HG02970 (cell line): ENCODE results near the gene PARVB.

Experiments
- ATAC-seq: cut with Tn5 transposase; IDR thresholded peaks from one replicate; pipeline ENCODE4 v1.9.1; 2021; ENCODE audit warnings: mild to moderate bottlenecking, moderate library complexity, moderate number of reproducible peaks; ENCODE audit not compliant: unreplicated experiment, low FRiP score

PARVB gene

DNA sequence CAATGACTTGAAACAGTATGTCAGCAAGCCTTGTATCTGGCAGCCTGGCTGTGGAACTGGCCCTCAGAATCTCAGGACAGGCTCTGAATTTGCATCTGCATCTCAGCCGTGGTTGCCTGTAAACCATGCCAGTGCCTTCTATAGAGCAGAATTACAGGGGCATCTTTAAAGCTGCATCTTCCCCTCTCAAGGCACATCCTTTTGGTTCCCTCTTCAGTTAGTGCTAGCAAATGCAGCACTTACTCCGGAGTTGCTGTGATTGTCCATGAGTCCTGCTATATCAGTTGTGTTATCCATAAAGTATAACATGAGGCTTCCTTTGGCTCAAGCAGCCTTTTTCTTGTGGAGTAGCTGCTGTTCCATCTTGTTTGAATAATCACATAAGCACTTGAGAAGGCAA lies 102.7 kb downstream of the PARVB start:
- no peak for ATAC-seq

GRCh38 chr22:44127356-44127755 lies 103.3 kb downstream of the PARVB start:
- ATAC-seq, result no peak

DNA sequence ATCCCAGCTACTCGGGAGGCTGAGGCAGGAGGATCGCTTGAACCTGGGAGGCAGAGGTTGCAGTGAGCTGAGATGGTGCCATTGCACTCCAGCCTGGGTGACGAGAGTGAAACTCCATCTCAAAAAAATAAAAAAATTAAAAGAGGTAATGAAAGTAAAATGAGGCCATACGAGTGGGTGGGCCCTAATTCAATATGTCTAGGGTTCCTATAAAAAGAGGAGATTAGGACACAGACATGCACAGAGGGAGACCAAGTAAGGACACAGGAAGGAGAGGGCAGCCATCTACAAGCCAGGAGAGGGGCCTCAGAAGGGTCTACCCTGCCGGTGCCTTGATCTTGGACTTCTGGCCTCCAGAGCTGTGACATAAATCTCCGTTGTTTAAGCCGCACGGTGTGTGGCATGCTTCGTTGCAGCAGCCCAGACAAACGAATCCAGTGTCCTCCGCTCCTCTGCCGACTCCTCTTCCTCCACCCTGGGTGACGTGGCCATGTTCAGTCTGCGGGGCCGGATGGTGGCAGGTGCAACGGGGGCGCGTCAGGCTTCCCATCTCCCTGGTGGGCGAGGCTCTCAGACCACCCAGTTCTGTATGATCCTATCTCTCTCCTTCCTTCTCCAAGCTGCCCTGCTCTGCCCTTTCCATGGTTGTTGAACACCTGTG lies 105.0 kb downstream of the PARVB start:
- ATAC-seq, result no peak

DNA sequence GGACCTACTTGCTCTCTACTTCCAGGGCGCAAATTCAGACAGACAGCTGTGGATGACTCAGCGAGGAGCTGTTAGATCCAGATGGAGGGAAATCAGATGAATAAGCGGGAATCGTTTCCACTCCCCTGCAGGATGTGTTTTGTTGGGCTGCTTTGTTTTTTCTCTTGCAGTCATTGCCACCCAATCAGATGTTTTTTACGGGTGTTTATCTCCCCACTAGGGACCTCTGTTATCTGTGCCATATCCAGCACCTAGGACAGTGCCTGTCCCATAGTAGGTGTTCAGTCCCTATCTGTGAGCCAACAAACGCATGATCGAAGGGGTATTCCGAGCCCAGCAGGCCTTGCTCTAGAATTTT lies 105.5 kb downstream of the PARVB start:
- ATAC-seq, result no peak

GRCh38 chr22:44130076-44130711 lies 106.1 kb downstream of the PARVB start:
- no peak for ATAC-seq

- no peak for ATAC-seq
Measured at GRCh38 chr22:44131412-44131811, 107.3 kb downstream of the PARVB start.

DNA sequence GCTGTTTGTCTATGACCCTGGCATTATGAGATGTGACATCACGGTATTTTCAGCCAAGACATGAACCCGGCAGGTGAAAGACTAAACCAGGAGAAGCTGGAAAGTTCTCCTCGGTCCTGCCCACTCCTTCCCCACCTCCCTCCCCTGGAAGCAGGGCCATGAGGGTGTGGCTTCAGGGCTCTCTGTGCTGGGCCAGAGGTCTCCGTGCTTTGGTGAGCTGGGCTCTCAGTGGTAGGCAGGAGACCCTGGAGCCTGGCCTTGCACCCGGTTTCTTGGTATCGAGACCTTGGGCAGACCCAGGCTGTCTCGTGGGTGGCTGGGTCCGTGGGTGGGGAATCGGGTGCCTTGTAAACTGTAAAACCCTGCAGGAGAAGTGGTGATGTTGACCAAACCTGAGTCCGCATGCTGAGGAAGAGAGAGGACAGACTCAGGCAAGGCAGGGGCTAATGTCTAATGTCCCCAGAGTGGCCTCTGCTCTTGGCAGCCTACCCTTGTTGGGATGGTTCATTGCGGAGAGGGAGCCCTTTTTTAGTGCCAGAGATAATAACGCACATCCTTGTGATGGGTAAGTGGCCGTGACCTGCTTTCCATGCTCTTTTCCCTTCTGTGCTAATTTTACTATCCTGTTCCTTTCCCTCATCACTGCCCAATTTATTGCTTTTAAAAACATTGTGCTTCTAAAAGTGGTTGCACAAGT lies 108.0 kb downstream of the PARVB start:
- no peak for ATAC-seq

DNA sequence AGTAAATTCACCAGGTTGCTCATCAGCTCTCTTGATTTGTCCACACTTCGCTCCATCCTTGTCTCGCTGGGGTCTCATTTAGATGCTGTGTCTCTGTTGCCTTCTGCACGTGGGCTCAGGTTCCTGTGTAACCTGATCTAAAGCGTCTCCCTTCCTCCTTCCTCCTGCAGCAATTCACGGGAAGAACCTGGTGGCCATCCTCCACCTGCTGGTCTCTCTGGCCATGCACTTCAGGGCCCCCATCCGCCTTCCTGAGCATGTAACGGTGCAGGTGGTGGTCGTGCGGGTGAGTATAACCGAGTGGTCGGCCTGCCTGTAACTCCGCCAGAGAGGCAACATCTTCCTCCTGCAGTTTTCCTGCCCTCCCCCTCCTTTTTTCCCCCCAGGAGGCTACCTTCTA lies 108.6 kb downstream of the PARVB start:
- ATAC-seq, result no peak

GRCh38 chr22:44133161-44133560 lies 109.1 kb downstream of the PARVB start:
- no peak for ATAC-seq

DNA sequence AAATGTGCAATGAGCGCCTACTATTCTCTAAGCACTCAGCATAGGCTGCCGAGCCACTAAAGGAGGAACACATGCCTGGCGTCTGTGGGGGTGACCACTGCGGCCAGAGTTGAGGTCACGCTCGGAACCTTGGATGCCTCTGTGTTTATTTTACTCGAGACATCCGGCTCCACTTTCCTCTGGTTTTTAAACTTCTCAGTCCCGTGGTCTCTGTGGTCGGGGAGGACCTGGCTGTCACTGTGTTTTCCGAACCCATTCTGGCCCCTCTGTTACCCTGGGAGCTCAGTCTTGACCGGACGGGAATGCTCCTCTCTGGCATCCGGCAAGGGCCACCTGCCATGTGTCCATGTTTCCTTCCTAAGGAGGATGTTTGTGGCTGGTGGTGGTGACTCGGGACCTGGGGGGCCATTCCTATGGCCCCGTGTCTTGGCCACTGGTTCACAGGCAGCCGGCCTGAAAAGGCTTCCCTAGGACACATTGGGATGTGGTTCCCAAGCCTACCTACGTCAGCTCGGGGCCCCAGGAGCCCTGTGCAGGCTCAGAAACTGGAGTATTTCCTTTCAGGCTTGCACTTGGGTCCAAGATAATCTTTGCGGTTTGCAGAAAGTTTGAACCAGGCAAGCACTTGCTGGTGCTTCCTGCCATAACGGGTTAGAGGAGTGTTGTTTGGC lies 109.9 kb downstream of the PARVB start:
- no peak for ATAC-seq

- ATAC-seq, result no peak
Measured at GRCh38 chr22:44136112-44136511, 112.0 kb downstream of the PARVB start.

DNA sequence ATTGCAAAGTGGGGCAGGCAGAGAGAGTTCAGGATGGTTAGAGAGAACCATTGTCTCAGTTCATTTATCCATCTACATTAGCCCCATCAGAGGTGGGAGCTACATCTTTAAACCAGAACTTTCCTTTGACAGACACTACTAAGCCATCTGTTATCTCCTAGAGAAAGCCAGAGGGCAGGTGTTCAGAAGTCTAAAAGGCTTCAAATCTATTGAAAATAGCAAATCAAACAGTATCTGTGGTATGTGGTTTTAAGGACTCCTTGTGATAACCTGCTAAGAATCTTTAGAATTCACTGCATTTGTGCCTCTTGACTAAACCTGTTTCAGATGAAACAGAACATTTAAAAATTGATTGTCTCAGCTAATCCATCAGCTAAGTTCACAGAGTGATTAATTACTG lies 112.7 kb downstream of the PARVB start:
- ATAC-seq, result no peak

DNA sequence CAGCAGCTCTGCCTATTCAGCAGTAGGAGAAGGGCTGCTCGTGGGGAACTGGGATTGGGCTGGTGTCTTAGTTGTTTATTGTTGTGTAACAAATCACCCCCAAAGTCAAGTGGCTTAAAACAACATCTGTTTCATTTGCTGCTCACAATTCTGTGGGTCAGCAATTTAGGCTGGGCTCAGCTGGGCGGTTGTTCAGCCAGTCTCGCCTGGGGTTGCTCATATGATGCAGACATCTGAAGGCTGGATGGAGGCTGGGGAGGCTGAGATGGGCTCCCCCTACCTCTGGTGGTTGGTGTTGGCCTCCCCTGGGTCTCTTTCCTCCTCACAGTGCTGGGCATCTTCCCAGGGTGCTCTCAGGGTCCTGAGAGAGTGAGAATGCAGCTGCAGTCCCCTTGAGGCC lies 113.3 kb downstream of the PARVB start:
- ATAC-seq, result no peak

DNA sequence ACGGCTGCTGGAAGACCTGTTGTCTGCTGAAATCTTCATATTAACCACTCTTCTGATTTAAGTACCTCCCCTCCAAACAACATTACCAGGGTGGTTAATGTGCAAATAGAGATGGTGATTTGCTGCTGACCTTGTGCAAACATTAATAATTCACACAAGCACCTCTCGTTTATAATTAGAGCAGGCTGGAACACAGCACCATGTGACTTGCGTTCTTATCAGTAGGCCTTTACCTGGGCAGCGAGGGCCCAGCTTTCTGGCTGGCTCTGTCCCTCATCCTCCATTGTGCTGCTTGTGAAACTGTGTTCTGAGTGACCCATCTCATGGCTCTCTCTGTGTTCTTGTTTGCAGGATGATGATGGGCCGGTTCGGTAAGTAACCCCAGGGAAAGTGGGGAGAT lies 115.7 kb downstream of the PARVB start:
- no peak for ATAC-seq

DNA sequence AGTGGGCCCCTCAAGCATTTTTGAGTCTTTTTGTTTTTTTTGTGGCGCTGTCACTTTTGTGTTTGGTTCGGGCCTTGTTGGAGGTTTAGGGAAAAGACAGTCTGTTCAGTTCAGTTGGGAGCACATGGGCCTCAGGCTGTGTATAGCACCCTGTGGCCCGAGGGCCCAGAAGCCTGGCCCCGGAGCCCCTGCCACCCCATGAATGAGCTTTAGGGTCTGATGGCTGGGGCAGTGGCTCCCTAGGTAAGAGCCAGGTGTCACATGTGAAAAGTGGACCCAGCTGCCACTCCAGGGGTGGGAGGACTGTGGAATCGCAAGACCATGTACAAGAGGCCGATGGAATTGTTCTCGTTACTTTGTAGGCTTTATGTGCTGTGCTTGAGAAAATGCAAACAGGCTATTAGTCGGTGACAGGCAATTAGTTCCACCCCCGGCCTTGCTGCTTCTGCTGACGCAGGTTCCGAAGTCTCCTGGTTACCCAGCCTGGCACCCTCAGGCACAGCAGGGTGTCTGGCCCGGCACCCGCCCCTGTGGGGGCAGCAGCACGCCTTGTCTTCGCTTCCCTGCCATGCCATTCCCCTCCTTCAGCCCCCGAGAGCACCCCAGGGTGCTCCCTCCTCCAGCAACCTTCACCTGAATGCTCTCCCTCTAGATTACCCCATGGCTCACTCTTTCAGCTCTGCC lies 118.5 kb downstream of the PARVB start:
- ATAC-seq, result no peak

- no peak for ATAC-seq
Measured at GRCh38 chr22:44143105-44143474, 119.0 kb downstream of the PARVB start.

DNA sequence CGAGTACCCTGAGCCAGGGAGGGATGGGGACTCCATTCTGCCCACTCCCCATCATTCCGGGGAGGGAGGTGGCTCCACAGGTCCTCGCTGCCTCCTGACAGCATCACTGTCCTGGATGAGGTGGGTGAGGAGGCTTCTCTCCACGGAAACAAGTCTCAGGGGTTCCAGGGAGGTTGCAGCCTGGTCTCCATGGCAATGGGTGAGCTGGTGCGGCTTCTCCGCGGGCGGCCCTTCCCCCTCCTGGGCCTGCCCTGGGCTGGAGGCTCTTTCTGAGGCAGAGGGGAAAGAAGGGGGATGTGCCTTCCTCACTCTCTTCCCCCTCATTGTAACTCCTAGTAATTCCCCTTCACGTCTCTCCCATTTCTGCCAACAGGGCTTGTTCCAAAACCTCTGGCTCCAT lies 119.5 kb downstream of the PARVB start:
- no peak for ATAC-seq

GRCh38 chr22:44144046-44144569 lies 120.0 kb downstream of the PARVB start:
- no peak for ATAC-seq

DNA sequence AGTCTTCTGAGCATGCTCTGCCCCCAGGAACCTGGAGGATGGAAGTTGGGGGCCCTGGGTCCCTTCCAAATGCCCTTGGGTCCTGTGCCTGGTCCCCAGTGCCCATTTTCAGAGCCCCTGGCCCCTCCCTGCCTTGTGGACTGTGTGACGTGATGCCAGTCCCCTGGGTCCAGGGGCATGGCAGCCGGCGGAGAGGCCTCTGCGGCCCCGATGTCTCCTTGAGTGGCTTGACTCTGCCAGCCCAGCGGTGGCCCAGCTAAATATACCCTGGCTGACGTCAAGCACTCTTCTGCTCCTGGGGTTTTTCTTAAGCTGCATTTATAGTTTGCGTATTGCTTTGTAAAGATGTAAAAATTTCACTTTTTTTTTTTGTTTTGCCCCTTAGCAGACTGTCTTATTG lies 121.4 kb downstream of the PARVB start:
- ATAC-seq, result no peak

- ATAC-seq, result no peak
Measured at GRCh38 chr22:44146088-44146861, 122.2 kb downstream of the PARVB start.
